Purkinje cell (primary cell): ENCODE data around the gene ADGRG6. TPM values are rescaled to one million over a fixed set of nuclear protein-coding genes. Genes with fewer than 3 reads are reported as not detected.

Experiments used
- polyA plus RNA-seq: library from polyadenylated mRNA; unstranded; fragments of >200 nt; fragmentation: Nextera tagmentation; gene quantifications from 2 replicates; pipeline ENCODE4 v1.2.1, GENCODE V29; 2014

The ADGRG6 gene
- polyA plus RNA-seq: 0.09 TPM in 1 of 2 replicates, not detected in the other

DNA sequence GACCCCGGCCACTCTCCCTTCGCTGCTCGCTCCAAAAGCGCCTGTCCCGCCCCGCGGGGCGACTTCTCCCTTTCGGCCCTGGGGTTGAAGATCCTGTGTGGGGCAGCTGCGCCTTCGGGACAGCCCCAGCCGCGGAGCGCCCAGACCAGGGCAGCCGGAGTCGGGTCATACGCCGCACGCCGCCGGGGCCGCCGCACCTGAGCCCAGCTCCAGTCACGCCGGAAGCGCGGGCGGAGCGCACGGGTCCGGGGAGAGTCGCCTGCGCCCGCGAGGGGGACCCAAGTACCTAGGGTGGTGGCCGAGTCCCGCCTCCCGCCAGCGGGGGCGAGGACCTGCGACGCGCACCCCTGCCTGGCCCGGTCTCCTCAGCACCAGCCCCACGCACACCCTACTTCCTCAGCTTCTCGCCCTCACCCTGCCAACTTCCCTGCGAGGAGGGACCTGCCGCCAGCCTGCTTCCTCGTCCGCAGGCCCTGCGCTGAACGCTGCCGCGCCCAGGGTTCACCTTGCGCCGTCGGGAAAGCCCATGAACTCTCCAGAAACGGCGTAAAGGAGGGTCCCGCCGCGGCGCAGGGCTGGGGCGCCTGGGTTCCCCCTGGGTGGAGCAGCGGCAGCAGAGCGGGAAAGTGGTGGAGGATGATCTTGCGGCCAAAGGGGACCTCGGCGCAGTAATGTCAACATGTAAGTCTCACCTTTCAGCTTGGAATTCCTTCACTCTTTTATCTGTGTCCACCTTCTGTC, at the start of gene ADGRG6:
Gene ADGRG6, plus strand, starts transcription at position 357 of the 741 bp plus-strand sequence. Its CDS starts 323 bp downstream, at position 680.

Other genes starting within 250 kb of the ADGRG6 start
- not detected in 2 replicates for gene GJE1, start 169.1 kb upstream of the ADGRG6 start, polyA plus RNA-seq
- 1.1 TPM in 1 of 2 replicates, not detected in the other for gene NMBR, start 154.9 kb upstream of the ADGRG6 start, polyA plus RNA-seq
- 90.4 and 113 TPM in 2 replicates for gene VTA1, start 154.7 kb upstream of the ADGRG6 start, polyA plus RNA-seq